Gastrocnemius medialis (tissue), 4 donors: ENCODE data around the gene CDKN2AIPNL.

Experiments used
- CTCF ChIP-seq, 5 experiments: fragments of 450-650 bp in 3 of 5; fragments of 200-600 bp in 2 of 5; sonication (generic) in 2 of 5; IDR thresholded peaks in 4 of 5; conservative IDR thresholded peaks in 1 of 5; 1 replicate in 4 of 5; 2 replicates in 1 of 5; pipeline ENCODE4 v1.5.1; 2016 to 2019; ENCODE audit warnings: antibody characterized with exemption in 5 of 5, mild to moderate bottlenecking in 3 of 5, moderate library complexity in 3 of 5
- POLR2A ChIP-seq, 2 donors: fragments of 450-650 bp; IDR thresholded peaks; one replicate each; pipeline ENCODE4 v1.6.1; 2017; ENCODE audit warnings: antibody characterized with exemption in 2 of 2, mild to moderate bottlenecking in 2 of 2, moderate library complexity in 2 of 2

- TF ChIP-seq POLR2A (IDR thresholded peaks at IDR 0.05) (no peak), CTCF (IDR thresholded peaks at IDR 0.05 in 4 of 5, conservative IDR thresholded peaks at IDR 0.05 in 1 of 5) (no peak)
These were observed 27.0 kb upstream of the CDKN2AIPNL start for GRCh38 chr5:134438721-134439123.
